Measurements from ENCODE around the gene C17orf58.
A peak's percentile ranks its signal among the peaks of the same experiment; 100 is the strongest.
"Not testable (repeated sequence)": the region's sequence is repeated elsewhere in the genome, so short reads cannot be mapped to it uniquely, and the experiment has no call there.

The C17orf58 gene

DNA sequence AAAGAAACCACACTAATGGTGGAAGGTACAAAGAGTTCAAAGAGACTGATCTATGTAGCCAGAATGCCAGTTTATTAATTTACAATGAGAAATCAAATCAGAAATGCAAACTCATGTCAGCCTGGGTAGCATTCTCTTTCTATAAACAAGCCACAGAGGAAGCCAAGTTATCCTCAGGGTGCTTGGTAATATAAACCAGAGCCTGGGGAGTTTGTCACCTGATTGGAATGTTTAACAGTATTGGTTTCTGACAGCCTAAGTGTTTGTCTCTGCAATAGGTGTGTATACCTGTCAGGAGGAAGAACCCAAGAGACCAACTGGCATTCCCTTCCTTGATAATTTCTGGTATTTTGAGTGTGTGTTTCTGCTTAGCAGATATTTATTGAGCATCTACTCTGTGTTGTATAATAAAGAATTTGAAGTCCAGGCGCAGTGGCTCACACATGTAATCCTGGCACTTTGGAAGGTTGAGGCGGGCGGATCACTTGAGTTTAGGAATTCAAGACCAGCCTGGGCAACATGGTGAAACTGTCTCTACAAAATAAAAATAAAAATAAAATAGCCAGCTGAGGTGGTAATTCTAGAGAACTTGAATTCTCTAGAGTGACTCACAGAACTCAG, 3.1 kb upstream of the C17orf58 start:
- no peak for DNase-seq

DNA sequence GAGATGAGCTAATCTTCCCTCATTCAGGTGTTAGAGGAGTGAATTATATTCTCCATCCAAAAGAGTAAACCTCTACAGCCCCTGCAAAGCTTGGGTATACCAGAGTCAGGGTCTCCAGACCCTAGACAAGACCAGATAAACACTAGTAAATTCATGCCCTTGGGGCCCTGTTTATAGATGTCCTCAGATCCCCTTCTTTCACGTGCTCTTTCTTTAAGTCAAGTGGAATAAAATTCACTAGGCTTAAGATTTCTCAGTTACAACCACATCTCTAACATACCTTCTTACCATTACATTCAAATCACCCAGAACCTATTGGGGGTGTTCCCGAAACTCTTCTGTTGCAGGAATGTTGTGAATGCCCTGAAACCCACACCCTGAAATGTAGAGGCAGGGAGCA, 2.2 kb upstream of the C17orf58 start:
- no peak for DNase-seq

DNA sequence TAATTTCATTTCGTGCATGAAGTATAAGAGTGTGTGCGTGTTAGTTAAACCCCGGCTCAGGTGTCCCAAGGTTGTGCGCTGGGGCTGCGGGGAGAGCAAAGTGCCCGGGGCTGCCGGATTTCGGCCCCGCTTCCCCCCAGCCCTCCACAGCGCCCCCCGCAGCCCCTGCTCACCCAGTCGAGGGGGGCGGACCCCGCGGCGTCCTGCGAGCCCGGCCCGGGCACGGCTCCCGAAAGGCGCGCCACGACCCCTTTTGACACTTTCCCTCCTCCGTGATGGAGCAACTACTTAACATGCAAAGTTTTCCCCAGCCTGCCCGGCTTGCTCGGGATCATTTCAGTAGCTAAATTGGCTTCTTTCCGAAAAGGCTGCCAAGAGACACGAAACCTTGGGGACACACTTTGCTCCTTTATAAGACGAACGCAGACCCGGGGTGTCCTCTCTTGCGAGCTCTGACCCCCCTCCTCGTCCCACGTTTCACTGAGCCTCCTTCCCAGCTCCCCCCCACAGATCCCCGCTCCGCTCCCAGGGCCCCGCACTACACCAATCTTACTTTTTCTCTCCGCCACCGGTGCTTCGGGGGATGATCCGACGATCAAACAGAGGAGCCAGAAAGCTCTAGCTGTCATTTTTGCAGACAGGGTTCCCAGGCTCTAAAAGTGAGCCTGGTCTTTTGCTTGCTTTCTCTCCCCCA, 552 bp downstream of the C17orf58 start:
- peak in 1 of 2 donors; percentile 19 for DNase-seq

DNA sequence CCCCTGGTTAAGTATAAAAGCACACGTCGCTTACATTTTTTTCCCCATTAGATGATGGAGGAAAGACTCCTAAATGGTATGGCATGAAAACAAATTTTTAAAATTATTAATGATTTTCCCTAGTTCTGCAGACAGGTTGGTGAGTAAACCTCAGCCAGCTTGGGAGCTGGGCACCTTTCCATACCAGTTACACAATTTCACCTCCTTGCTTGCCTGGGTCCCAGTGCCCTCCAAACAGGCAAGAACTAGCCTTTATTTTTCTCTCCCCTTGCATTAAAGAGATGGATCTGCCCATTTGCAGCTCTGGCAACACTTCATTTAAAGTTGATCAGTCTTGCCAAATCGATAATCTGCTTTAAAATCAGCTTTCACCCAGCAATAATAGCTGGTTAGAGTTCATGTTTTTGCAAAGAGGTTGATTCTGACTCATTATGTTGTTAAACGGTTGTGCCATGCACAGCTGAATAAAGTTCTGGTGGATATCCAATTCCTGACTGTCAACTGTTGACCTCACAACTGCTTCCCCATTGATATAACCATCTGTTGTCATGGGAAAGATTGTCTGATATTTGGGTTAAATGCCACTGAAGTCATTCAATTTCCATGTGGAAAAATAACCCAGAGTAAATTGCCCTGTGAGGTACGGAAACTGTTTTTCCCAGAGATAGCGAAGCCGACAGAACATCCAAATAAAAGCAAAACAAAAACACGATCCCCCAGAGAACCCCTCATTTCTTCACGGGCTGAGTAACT, 1.3 kb downstream of the C17orf58 start:
- peak in 1 of 2 donors; percentile 39 for DNase-seq

DNA sequence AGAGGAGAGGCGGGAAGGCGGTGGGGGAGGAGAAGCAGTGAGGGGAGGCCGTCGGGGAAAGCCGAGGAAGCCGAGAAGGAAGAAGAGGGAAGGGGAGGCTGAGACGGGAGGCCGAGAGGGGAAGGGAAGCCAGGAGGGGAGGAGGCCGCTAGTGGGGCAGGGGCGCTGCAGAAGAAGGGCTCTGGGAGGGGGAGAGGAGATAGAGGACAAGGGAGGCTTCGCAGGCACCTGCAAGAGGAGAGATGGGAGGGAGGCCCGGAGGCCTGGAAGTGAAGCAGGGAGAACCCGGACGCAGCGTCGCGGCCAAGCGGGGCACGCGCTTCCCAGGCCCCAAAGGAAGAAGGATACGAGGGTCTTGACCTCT, 2.3 kb downstream of the C17orf58 start:
- no peak for DNase-seq

DNA sequence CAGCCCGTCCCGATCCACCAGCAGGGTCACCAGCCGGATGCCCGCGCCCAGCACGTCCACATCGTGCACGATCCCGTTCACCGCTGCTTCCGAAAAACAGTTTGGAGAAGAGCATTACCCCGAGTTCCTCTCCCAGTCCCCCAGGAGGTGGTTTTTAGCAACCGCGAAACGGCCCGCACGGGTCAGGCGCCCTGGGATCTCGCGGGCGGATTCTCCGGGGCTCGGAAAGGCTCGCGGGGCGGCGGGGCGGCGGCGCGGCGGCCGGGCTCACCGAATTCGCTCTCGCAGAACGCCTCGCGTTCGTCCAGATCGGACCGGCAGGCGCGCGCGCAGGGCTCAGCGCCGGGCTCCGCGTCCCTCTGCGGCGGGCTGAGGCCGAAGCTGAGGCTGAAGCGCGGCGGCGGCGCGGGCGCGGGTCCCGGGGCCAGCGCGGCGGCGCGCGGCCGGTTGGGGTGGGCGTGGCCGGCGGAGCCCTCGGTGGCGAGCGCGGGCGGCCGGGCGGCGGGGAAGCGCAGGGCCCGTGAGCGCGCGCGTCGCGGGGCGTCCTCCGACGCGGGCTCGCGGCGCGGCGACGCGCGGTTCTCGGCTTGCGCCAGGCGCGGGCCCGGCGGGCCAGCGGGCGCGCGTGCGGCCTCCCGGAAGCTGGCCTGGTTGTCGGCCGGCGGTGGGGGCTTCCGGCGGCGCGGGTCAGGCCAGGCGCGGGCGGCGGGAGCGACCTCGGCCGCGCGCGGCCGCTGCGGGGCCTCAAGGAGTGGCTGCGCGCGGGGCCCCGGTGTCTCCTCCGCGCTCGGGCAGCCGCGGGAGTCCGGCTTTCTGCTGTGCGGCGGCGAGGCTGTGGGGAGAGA, 2.9 kb downstream of the C17orf58 start:
- DNase-seq, result peak; percentile 79 to 85

DNA sequence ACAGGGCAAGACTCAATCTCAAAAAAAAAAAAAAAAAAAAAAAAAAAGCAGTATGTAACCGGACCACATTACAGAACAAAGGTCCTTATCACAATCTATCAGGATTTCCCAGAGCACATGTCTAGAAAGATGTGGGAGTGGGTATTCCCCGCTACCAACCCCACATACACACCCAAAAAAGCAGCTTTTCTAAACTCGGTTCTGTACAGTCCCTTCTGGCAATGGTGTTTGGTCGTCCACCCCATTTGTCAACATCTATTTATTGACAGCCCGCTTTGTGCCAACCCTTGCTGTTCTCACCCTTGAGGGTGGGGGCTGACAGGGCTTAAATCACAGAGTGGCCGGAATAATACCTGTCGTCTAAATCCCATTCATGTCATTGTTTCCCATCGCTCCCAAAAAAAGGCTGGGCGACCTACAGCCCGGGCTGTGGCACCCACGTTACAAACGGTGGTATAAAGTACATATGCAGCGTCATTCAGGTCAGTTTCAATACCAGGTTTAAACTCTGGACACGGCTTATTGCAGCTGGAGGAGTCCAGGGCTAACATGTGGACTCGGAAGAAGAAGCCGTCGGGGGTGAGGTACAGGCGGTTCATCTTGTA, 3.6 kb downstream of the C17orf58 start:
- no peak for DNase-seq

DNA sequence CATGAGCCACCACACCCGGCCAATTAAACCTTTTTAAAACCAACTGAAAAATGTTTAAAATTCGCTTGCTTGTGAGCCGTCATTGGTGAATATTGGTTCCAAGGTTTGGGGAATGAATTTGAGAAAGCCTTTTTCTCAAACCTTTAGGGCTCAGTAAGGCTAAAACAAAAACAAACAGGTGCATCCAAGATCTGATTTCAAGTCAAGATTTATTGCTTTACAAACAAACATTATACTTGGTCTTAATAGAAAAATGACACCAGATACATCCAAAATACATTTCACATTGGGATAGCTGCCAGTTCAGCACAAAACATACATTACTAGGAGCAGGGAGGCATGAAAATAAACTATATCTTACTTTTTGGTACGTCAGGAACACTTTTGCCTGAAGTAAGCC, 5.4 kb downstream of the C17orf58 start:
- DNase-seq, result no peak

DNA sequence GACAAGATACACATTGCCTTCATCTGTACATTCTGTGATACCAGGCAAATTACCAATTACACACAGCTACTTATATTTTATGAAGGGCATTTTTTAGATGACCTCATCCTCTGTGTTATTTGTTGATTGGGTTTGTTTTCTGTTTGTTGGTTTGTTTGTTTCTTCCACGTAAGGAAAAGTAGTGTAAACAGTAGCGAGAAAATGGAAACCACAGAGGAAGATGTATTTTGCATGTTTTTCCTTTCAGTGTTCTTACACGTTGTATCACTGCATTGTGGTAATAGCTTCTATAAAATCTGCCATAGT, 12.9 kb downstream of the C17orf58 start:
- no peak for DNase-seq

DNA sequence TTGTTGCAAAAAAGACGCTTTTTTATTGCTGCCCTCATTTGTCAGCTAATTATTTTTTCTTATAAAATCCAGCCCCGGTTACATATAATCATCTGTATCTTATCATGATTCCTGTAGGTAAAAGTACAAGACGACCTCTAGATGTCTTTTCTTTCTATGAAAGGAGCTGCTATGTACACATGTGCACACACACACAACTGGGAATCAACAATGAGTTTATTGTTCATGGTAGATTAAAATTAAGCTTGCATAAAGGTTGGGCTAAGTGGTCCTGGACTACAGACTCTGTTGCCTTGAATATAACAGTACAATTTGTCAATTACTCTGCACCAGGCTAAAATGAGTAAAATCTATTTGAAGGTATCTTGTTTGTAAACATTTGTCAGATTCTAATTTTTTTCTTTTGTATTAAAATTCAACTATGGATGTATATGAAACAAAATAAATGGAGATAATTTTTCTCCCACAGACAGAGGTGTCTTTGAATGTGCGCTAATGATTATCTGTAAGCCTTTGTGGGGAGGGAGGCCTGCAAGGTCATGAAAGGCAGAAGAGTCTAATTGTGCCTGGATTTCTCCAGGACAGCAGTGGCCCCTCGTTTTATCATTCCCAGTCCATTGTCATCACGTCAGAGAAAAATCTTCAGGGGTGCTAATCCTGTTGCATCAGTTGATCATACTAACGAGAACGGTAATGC, 13.4 kb downstream of the C17orf58 start:
- DNase-seq, result no peak

DNA sequence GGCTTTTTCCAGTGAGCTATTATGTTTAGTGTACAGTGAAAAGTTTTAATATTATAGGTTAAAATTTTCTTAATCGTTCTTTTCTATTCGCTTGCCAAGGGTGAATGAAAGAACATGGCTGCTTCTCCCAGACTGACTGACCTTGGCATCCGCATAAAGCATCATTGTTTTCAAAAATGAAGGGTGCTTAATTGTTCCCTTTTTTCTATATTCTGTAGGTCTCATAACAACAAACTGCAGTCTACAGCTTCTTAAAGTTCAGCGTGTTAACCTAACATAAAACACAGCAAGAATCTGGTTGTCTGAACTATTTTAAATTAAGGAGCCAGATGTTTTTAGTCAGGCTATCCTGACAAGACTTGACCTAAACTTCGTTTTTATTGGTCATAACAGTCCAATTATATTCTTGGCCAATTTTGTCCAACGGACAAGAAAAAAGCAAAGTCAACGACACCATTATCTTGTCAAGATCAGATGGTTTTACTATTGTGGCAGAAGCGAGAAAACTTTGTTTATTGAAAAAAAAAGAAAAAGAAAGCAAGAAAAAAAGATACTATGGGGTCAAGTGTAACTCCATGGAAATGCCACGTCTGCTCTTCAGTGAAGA, 14.1 kb downstream of the C17orf58 start:
- peak in 1 of 2 donors; percentile 31 for DNase-seq

DNA sequence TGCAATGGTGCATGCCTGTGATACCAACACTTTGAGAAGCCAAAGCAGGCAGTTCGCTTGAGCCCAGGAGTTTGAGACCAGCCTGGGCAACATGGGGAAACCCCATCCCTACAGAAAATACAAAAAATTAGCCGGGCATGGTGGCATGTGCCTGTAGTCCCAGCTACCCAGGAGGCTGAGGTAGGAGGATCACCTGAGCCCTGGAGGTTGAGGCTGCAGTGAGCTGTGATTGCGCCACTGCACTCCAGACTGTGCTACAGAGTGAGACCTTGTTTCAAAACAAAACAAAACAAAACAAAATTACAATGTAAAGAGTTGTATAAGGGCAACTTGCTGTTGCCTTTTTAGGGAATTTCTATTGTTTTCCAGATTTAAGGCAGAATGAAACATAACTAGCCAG, 15.4 kb downstream of the C17orf58 start:
- DNase-seq, result not testable (repeated sequence)

DNA sequence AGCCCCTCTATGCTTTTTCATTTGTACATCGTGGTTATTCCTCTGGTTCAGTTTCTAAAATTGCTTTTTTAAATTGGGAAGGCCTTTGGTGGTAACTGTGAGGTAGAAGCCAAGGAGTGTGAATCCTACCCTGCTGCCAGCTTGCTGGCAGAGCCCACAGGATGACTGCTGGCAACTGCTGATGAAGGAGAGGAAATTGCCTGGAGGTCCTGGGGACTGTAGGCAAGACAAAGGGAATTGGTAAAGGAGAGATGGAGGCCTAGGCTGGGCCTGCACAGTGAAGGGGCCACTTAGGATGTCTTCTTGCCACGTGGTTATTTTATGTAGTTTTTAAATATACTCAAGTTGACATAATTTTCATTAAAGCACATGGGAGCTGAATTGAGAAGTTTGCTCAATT, 15.8 kb downstream of the C17orf58 start:
- DNase-seq, result no peak

DNA sequence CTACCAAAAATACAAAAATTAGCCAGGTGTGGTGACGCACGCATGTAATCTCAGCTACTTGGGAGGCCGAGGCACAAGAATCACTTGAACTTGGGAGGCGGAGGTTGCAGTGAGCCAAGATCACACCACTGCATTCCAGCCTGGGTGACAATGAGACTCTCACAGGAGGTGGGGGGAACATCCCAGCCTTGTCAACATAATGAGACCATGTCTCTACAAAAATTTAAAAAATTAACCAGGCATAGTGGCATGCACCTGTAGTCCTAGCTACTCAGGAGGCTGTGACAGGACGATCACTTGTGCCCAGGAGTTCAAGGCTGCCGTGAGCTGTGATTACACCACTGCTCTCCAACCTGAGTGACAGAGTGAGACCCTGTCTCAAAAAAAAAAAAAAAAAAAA, 20.0 kb downstream of the C17orf58 start:
- DNase-seq, result not testable (repeated sequence)

DNA sequence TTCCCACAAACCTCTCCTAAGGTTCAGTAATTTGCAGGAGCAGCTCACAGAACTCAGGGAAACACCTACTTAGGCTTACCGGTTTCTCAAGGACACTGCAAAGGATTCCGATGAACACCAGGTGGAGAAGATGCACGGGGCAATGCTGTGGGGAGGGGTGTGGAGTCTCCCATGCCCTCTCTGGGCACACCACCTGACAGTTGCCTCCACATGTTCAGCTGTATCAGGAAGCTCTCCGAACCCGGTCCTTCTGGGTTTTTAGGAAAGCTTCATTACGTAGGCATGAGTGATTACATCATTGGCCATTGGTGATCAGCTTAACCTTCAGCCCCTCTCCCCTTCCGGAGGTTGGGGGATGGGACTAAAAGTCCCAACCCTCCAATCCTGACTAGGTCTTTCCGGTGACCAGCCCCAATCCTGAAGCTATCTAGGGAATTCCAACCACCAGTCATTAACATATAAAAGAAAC, 21.6 kb downstream of the C17orf58 start:
- DNase-seq, result no peak

DNA sequence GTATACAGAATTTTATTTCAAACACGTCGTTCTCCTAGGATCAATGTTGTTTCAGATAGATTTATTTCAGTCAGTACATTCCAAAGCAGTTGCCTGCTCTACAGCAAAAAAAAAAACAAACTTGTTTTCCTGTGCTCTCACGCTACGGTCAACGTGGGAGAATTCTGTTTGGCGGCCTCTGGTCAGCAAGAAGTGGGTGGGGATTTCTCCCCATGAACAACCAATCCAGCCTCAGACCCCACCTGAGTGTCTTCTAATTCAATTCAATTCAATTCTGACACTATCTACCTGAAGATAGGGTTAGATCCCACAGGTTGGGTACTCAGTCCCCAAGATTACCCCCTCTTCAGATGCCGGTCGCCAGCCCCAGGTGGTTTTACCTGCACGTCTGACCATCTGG, 22.1 kb downstream of the C17orf58 start:
- no peak for DNase-seq

DNA sequence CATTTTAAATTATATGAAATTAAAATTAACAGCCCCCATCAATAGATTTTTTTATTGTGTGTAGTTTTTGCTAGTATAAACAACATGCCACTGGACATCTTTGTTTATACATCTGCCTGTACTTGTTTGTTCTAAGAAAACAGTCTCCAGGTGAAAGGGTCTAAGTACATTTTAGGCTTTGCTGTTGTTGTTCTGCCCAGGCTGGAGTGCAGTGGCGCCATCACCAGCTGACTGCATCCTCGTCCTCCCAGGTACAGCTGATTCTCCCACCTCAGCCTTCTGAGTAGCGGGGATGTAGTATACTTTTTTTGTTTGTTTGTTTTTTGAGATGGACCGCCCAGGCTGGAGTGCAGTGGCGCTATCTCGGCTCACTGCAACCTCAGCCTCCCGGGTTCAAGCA, 25.5 kb downstream of the C17orf58 start:
- no peak for DNase-seq

DNA sequence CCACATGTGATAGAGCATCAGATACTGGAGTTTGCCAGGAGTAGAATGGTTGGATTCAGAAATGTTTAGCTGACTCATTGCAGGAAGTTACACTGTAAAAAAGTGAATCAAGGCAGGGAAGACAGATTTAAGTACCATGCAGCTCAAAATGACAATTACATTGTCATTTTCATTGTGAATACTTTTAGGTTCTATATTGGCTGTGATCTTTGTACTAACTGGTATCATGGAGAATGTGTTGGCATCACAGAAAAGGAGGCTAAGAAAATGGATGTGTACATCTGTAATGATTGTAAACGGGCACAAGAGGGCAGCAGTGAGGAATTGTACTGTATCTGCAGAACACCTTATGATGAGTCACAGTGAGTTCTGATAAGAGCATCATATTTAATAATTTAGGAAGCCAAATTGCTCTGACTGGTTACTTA, 33.1 kb downstream of the C17orf58 start:
- peak; percentile 37 to 62 for DNase-seq

DNA sequence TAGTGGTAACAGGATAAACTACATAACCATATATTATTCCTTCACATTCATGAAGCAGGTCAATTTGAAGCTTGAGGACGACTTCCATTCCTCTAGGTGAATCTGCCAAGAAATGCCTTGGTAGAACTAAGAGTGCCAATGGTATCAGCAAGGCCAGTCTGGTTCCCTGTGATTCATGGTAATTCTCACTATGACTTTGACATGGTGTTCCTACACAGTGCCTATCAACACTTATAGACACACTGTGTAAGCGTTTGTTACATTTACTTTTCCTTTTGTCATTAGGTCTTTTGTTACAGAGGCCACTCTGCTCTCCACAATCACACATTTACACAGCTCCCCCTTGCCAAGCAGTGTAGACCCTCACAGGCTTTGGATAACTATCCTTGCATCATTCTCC, 34.1 kb downstream of the C17orf58 start:
- DNase-seq, result not testable (repeated sequence)

DNA sequence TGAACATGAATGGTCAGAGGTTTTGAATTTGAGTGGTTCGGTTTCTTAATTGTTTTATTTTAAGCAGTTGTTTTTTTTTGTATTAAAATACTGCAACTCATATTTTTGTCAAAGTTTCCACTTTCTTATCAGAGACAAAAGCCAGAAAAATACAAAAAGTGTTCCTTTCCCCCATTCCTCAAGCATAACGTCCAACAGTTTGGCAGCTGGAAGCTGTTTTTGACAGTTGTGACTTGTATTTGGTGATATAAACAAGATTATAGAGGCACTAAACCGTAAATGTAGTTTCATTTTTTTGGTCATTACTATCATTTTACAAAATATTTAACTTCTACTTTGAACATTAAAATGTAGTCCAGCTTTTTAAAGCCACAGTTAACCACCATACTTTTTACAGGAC, 36.0 kb downstream of the C17orf58 start:
- not testable (repeated sequence) for DNase-seq

DNA sequence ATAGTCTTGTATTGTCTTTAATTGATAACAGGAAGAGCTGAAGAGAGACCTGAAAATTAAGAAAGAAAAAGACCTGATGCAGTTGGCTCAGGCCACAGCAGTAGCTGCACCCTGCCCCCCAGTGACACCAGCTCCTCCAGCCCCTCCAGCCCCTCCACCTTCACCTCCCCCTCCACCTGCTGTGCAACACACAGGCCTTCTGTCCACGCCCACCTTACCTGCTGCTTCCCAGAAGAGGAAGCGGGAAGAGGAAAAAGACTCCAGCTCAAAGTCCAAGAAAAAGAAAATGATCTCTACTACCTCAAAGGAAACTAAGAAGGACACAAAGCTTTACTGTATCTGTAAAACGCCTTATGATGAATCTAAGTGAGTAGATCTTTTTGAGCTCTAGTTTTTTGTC, 36.8 kb downstream of the C17orf58 start:
- DNase-seq, result no peak

DNA sequence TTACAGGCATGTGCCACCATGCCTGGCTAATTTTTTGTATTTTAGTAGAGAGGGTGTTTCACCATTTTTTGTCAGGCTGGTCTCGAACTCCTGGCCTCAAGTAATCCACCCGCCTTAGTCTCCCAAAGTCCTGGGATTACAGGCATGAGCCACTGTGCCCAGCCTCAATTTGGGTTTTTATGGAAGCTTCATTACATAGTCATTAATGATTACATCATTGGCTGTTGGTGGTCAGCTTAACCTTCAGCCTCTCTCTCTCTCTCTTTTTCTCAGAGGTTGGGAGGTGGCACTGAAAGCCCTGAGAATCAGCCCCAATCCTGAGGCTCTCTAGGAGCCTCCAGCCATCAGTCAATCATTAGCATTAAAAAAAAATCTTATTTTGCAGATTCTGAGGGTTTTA, 45.3 kb downstream of the C17orf58 start:
- DNase-seq, result no peak

Measured in hippocampal formation (tissue), 2 donors.